Glutamatergic neuron (in vitro differentiated cells): ENCODE data around the gene FAM114A1. TPM values are rescaled to one million over a fixed set of nuclear protein-coding genes. Genes with fewer than 3 reads are reported as not detected.
"Not testable (repeated sequence)": the region's sequence is repeated elsewhere in the genome, so short reads cannot be mapped to it uniquely, and the experiment has no call there.

Source experiments
- DNase-seq: peaks from one replicate; pipeline ENCODE4 v3.0.0; 2022
- H3K27ac Mint-ChIP-seq: one replicate; pipeline ENCODE4 v1.8.0; 2020; ENCODE audit warnings: mild to moderate bottlenecking, mixed read lengths, inconsistent platforms; ENCODE audit not compliant: unreplicated experiment
- H3K27me3 Mint-ChIP-seq: one replicate; pipeline ENCODE4 v1.8.0; 2020; ENCODE audit warnings: mild to moderate bottlenecking, moderate library complexity, mixed read lengths, inconsistent platforms; ENCODE audit not compliant: unreplicated experiment
- H3K36me3 Mint-ChIP-seq: one replicate; pipeline ENCODE4 v1.8.0; 2020; ENCODE audit warnings: mild to moderate bottlenecking, mixed read lengths, inconsistent platforms; ENCODE audit not compliant: unreplicated experiment
- H3K4me1 Mint-ChIP-seq: one replicate; pipeline ENCODE4 v1.8.0; 2020; ENCODE audit warnings: mild to moderate bottlenecking, low read depth, mixed read lengths, inconsistent platforms; ENCODE audit not compliant: unreplicated experiment
- H3K4me3 Mint-ChIP-seq: one replicate; pipeline ENCODE4 v1.8.0; 2020; ENCODE audit warnings: mild to moderate bottlenecking, mixed read lengths, inconsistent platforms; ENCODE audit not compliant: unreplicated experiment
- H3K9me3 Mint-ChIP-seq: one replicate; pipeline ENCODE4 v1.8.0; 2020; ENCODE audit warnings: mild to moderate bottlenecking, moderate library complexity, mixed read lengths, inconsistent platforms; ENCODE audit not compliant: unreplicated experiment
- CTCF ChIP-seq: fragments of 200-600 bp; sonication (generic); IDR thresholded peaks from one replicate; pipeline ENCODE4 v1.5.0; 2021; ENCODE audit not compliant: partially characterized antibody, unreplicated experiment
- total RNA-seq: library from RNA; stranded (reverse); fragmentation: NEBNext Ultra II Directional; extraction: Animal tissue kit (Norgen Biotek cat#: 25700); gene quantifications from one replicate; pipeline ENCODE4 v1.2.1, GENCODE V29; 2021; ENCODE audit not compliant: unreplicated experiment

The FAM114A1 gene
- total RNA-seq, 1 donor from 2014 or later = 1.0 TPM

- Mint-ChIP-seq H3K9me3 (peaks cover 5% of the 10 kb centered on the region), H3K36me3 (peaks cover 5% of the 10 kb centered on the region), H3K4me3 (no peak overlapping the region), H3K4me1 (peaks cover 7% of the 10 kb centered on the region), H3K27ac (no peak overlapping the region), H3K27me3 (peaks cover 4% of the 10 kb centered on the region)
- no peak for TF ChIP-seq CTCF
- DNase-seq = no peak
Measured at GRCh38 chr4:38939165-38939564, 71.6 kb downstream of the FAM114A1 start.

- no peak for DNase-seq
- Mint-ChIP-seq H3K27me3 (peaks cover 4% of the 10 kb centered on the region), H3K36me3 (peaks cover 5% of the 10 kb centered on the region), H3K4me1 (peaks cover 16% of the 10 kb centered on the region), H3K4me3 (no peak overlapping the region), H3K27ac (no peak overlapping the region), H3K9me3 (peaks cover 5% of the 10 kb centered on the region)
- TF ChIP-seq CTCF = no peak
Measured at GRCh38 chr4:38940476-38940875, 72.9 kb downstream of the FAM114A1 start.

GRCh38 chr4:38941906-38942305 is 74.3 kb downstream of the FAM114A1 start:
- not testable (repeated sequence) for DNase-seq, H3K27me3 Mint-ChIP-seq, H3K36me3 Mint-ChIP-seq, H3K27ac Mint-ChIP-seq, H3K4me3 Mint-ChIP-seq, H3K9me3 Mint-ChIP-seq
- peaks cover 16% of the 10 kb centered on the region for H3K4me1 Mint-ChIP-seq

- DNase-seq = peak; percentile 59
- Mint-ChIP-seq H3K36me3 (no peaks in the 10 kb centered on the region), H3K27ac (peak overlapping the region; percentile 72), H3K27me3 (peaks cover 4% of the 10 kb centered on the region), H3K4me3 (no peak overlapping the region), H3K4me1 (peaks cover 16% of the 10 kb centered on the region), H3K9me3 (peaks cover 5% of the 10 kb centered on the region)
- TF ChIP-seq CTCF = no peak
Measured at GRCh38 chr4:38943343-38943742, 75.7 kb downstream of the FAM114A1 start.

GRCh38 chr4:38944440-38944839 is 76.8 kb downstream of the FAM114A1 start:
- Mint-ChIP-seq H3K4me3 (no peak overlapping the region), H3K9me3 (peaks cover 5% of the 10 kb centered on the region), H3K27ac (peak overlapping the region; percentile 69), H3K36me3 (no peaks in the 10 kb centered on the region), H3K4me1 (peaks cover 16% of the 10 kb centered on the region), H3K27me3 (peaks cover 4% of the 10 kb centered on the region)
- TF ChIP-seq CTCF = no peak
- DNase-seq = peak; percentile 35

GRCh38 chr4:38946919-38947318 is 79.3 kb downstream of the FAM114A1 start:
- Mint-ChIP-seq H3K9me3 (peaks cover 5% of the 10 kb centered on the region), H3K27ac (no peak overlapping the region), H3K4me1 (peaks cover 14% of the 10 kb centered on the region), H3K27me3 (peaks cover 4% of the 10 kb centered on the region), H3K36me3 (no peaks in the 10 kb centered on the region), H3K4me3 (no peak overlapping the region)
- TF ChIP-seq CTCF = no peak
- no peak for DNase-seq
